Calu3 (cell line): ENCODE data around the gene AMIGO2. TPM values are rescaled to one million over a fixed set of nuclear protein-coding genes. Genes with fewer than 3 reads are reported as not detected.

ENCODE experiments used
- Bru-seq: library from RNA; stranded (reverse); fragments of 400-500 nt; gene quantifications from one replicate; lab custom pipeline; 2021; lab: Mats Ljungman, UMichigan
- BruChase-seq, 2 experiments: library from RNA; stranded (reverse); fragments of 400-500 nt; gene quantifications; one replicate each; lab custom pipeline; 2021; lab: Mats Ljungman, UMichigan
- BruUV-seq: library from RNA; stranded (reverse); fragments of 400-500 nt; replicated peaks from 2 replicates; lab custom pipeline; 2021; lab: Mats Ljungman, UMichigan
- CTCF ChIA-PET: fragments of 300-600 bp; sonication (Branson Sonifier 250); formaldehyde crosslinking; loops from one replicate; lab custom pipeline; 2022; ENCODE audit warnings: antibody characterized with exemption; lab: Charles Lee
- DNase-seq: peaks from one replicate; pipeline ENCODE4 v3.0.0; 2022
- H3K27ac Mint-ChIP-seq: one replicate; pipeline ENCODE4 v1.8.0; 2022; ENCODE audit warnings: mixed read lengths; ENCODE audit not compliant: unreplicated experiment
- H3K27me3 Mint-ChIP-seq: one replicate; pipeline ENCODE4 v1.8.0; 2022; ENCODE audit warnings: mixed read lengths; ENCODE audit not compliant: unreplicated experiment
- H3K36me3 Mint-ChIP-seq: one replicate; pipeline ENCODE4 v1.8.0; 2022; ENCODE audit warnings: mild to moderate bottlenecking, moderate library complexity, mixed read lengths; ENCODE audit not compliant: insufficient read depth, unreplicated experiment
- H3K4me1 Mint-ChIP-seq: one replicate; pipeline ENCODE4 v1.8.0; 2022; ENCODE audit warnings: mild to moderate bottlenecking, low read depth, mixed read lengths; ENCODE audit not compliant: unreplicated experiment
- H3K4me3 Mint-ChIP-seq: one replicate; pipeline ENCODE4 v1.8.0; 2022; ENCODE audit warnings: mild to moderate bottlenecking, low read depth, moderate library complexity, mixed read lengths; ENCODE audit not compliant: unreplicated experiment
- H3K9me3 Mint-ChIP-seq: one replicate; pipeline ENCODE4 v1.8.0; 2022; ENCODE audit warnings: low read depth, mixed read lengths; ENCODE audit not compliant: unreplicated experiment
- CTCF ChIP-seq: fragments of 200-600 bp; IDR thresholded peaks from one replicate; pipeline ENCODE4 v1.8.0; 2022; ENCODE audit warnings: antibody characterized with exemption; ENCODE audit not compliant: unreplicated experiment
- intact Hi-C: fragments of 100-400 bp; cut with micrococcal nuclease; formaldehyde crosslinking; loops from one replicate; pipeline ENCODE4 v1.10.0; 2022; ENCODE audit not compliant: unreplicated experiment
- long read RNA-seq: library from polyadenylated mRNA; stranded (forward); transcript quantifications from one replicate; pipeline ENCODE4 v2.0.0, GENCODE V29; 2022
- total RNA-seq: library from RNA; stranded (reverse); gene quantifications from 2 replicates; pipeline ENCODE4 v1.2.3, GENCODE V29; 2022

AMIGO2 gene
- 27.0 and 66.2 TPM in 2 replicates for total RNA-seq
- Bru-seq, nascent RNA: percentile 90 among the genes with signal in this experiment
- percentile 99 among the genes with signal in this experiment for BruChase-seq, experiment 1, labeled RNA remaining after a 6-hour chase
- percentile 100 among the genes with signal in this experiment for BruChase-seq, experiment 2, labeled RNA remaining after a 2-hour chase
- long read RNA-seq, transcript AMIGO2-203 (3 exons, 2,856 nt): minor isoform, 9 of 49 reads
- long read RNA-seq, transcript AMIGO2-201 (2 exons, 3,763 nt): major isoform, 31 of 49 reads
- long read RNA-seq, partial matches to known transcripts: 0 of 49 reads
- long read RNA-seq, other reads (novel, unspliced or antisense): 8 of 49 reads

GRCh38 chr12:47079468-47079980 is at the start of gene AMIGO2, which contains the start of gene PCED1B:
TSS of gene AMIGO2 (minus strand) at chr12:47079959. CDS start at chr12:47079002, 957 bp downstream.
TSS of gene PCED1B (plus strand) at chr12:47079621. CDS start at chr12:47235064, 155,443 bp downstream.
- no peaks in the 10 kb centered on the region for H3K9me3 Mint-ChIP-seq
- H3K4me3 Mint-ChIP-seq: peak within 1 kb of the TSS; percentile 95
- no TSS peak for BruUV-seq
- CTCF ChIA-PET: interaction anchor here (0.8 to 2.0 kb wide), 5 partner anchors 9 to 197 kb away, joined by 3 to 9 read pairs (median 5); no protein-coding TSS in a partner anchor
- peaks cover 76% of the 10 kb centered on the region for H3K36me3 Mint-ChIP-seq
- peak; percentile 64 for DNase-seq
- H3K27me3 Mint-ChIP-seq: no peaks in the 10 kb centered on the region
- peaks cover 48% of the 10 kb centered on the region for H3K4me1 Mint-ChIP-seq
- intact Hi-C loops: no loop called here
- H3K27ac Mint-ChIP-seq: peak within 1 kb of the TSS; percentile 92
- no peak for TF ChIP-seq CTCF

GRCh38 chr12:47126246-47126645 is 46.5 kb upstream of the AMIGO2 start:
- intact Hi-C loops: no loop called here

GRCh38 chr12:47124451-47124850 is 44.7 kb upstream of the AMIGO2 start:
- CTCF ChIA-PET: no interaction called here

More at GRCh38 chr12:47126246-47126645, 46.5 kb upstream of the AMIGO2 start:
- Mint-ChIP-seq H3K27me3 (no peaks in the 10 kb centered on the region), H3K4me1 (peaks cover 5% of the 10 kb centered on the region), H3K36me3 (no peaks in the 10 kb centered on the region), H3K27ac (no peak overlapping the region), H3K4me3 (no peak overlapping the region), H3K9me3 (no peaks in the 10 kb centered on the region)
- TF ChIP-seq CTCF: no peak
- CTCF ChIA-PET: no interaction called here
- no TSS peak for BruUV-seq
- no peak for DNase-seq

GRCh38 chr12:47123730-47124129 is 44.0 kb upstream of the AMIGO2 start:
- no peaks in the 10 kb centered on the region for H3K9me3 Mint-ChIP-seq
- no peak for DNase-seq

More at GRCh38 chr12:47124451-47124850, 44.7 kb upstream of the AMIGO2 start:
- BruUV-seq: no TSS peak
- Mint-ChIP-seq H3K4me3 (no peak overlapping the region), H3K27me3 (no peaks in the 10 kb centered on the region), H3K36me3 (no peaks in the 10 kb centered on the region), H3K4me1 (no peaks in the 10 kb centered on the region), H3K9me3 (no peaks in the 10 kb centered on the region), H3K27ac (no peak overlapping the region)
- no peak for TF ChIP-seq CTCF
- intact Hi-C loops: no loop called here
- no peak for DNase-seq

More at GRCh38 chr12:47123730-47124129, 44.0 kb upstream of the AMIGO2 start:
- Mint-ChIP-seq H3K27ac (no peak overlapping the region), H3K27me3 (no peaks in the 10 kb centered on the region), H3K4me3 (no peak overlapping the region), H3K4me1 (no peaks in the 10 kb centered on the region), H3K36me3 (no peaks in the 10 kb centered on the region)
- TF ChIP-seq CTCF: no peak
- BruUV-seq: no TSS peak
- intact Hi-C loops: no loop called here
- CTCF ChIA-PET: no interaction called here
